Mesothelial cell of epicardium (in vitro differentiated cells): ENCODE measurements around the gene UBE2F. TPM values are rescaled to one million over a fixed set of nuclear protein-coding genes. Genes with fewer than 3 reads are reported as not detected.
A peak's percentile ranks its signal among the peaks of the same experiment; 100 is the strongest.

Experiments used
- DNase-seq, 2 experiments: peaks; one replicate each; pipeline ENCODE4 v3.0.0; 2021; ENCODE audit warnings: low spot score in 2 of 2; ENCODE audit not compliant: unreplicated experiment in 2 of 2
- H3K27ac Mint-ChIP-seq: 2 replicates; pipeline ENCODE4 v1.8.0; 2021; ENCODE audit warnings: mixed read lengths
- H3K27me3 Mint-ChIP-seq: 2 replicates; pipeline ENCODE4 v1.8.0; 2021; ENCODE audit warnings: low read depth, mixed read lengths
- H3K36me3 Mint-ChIP-seq: 2 replicates; pipeline ENCODE4 v1.8.0; 2021; ENCODE audit warnings: mixed read lengths
- H3K4me1 Mint-ChIP-seq: 2 replicates; pipeline ENCODE4 v1.8.0; 2021; ENCODE audit warnings: mixed read lengths
- H3K4me3 Mint-ChIP-seq: 2 replicates; pipeline ENCODE4 v1.8.0; 2021; ENCODE audit warnings: mild to moderate bottlenecking, moderate library complexity, mixed read lengths
- H3K9me3 Mint-ChIP-seq: 2 replicates; pipeline ENCODE4 v1.8.0; 2021; ENCODE audit warnings: mixed read lengths
- total RNA-seq: library from RNA; stranded (reverse); gene quantifications from 3 replicates; pipeline ENCODE4 v1.2.1, GENCODE V29; 2021
- TF ChIP-seq, protein P1 (sequence below): fragments of 200-600 bp; sonication (generic); IDR thresholded peaks from one replicate; pipeline ENCODE4 v1.5.0; 2021; ENCODE audit warnings: antibody characterized with exemption; ENCODE audit not compliant: unreplicated experiment

UBE2F gene
- total RNA-seq, 1 donor from 2014 or later = 33.4 TPM

DNA sequence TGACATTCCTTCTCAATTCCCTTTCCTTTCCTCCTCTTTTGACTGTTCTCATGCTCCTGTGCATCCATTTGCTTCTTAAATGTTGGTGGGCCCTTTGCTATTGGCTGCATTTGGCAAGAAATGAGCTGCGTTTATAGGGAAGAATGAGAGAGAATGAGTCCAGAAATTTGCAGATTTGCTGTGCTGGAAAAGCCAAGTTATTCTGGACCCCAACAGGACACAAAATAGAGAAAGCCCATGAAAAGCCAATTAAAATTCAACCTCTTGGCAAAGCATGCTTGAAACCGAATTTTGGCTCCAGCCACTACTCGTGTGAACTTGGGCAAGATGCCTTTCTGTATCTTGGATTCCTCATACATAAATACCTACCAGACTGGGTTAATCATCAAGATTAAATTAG is 92.7 kb downstream of the UBE2F start:
- Mint-ChIP-seq H3K9me3 (peaks cover 5% of the 10 kb centered on the region), H3K27ac (peak overlapping the region; percentile 9), H3K4me3 (peak overlapping the region; percentile 77), H3K4me1 (peaks cover 17% of the 10 kb centered on the region), H3K27me3 (peaks cover 14% of the 10 kb centered on the region), H3K36me3 (peaks cover 1% of the 10 kb centered on the region)
- TF ChIP-seq, protein P1, sequence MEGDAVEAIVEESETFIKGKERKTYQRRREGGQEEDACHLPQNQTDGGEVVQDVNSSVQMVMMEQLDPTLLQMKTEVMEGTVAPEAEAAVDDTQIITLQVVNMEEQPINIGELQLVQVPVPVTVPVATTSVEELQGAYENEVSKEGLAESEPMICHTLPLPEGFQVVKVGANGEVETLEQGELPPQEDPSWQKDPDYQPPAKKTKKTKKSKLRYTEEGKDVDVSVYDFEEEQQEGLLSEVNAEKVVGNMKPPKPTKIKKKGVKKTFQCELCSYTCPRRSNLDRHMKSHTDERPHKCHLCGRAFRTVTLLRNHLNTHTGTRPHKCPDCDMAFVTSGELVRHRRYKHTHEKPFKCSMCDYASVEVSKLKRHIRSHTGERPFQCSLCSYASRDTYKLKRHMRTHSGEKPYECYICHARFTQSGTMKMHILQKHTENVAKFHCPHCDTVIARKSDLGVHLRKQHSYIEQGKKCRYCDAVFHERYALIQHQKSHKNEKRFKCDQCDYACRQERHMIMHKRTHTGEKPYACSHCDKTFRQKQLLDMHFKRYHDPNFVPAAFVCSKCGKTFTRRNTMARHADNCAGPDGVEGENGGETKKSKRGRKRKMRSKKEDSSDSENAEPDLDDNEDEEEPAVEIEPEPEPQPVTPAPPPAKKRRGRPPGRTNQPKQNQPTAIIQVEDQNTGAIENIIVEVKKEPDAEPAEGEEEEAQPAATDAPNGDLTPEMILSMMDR = no peak
- DNase-seq = no peak

DNA sequence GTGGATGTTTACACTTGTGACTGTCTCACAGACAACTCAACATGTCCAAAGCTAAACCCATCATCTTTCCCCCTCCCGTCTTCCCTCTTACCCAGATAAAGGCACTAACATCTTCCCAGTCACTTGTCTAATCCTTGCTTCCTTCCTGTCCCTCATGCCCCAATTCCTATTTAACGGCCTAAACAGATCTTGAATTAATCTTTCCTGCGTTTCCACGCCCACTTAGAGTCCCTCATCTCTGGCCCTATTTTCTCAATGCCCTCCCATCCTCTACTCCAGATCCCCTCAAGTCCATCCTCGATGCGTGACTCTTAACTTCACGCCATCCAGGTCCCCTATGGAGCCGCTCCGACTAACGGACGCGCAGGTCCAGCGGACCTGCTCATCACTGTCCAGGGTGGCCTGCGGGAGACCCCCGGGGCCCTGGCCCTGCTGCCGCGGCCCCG is 93.3 kb downstream of the UBE2F start:
- peak overlapping the region; percentile 90 for H3K27ac Mint-ChIP-seq
- H3K4me1 Mint-ChIP-seq = peaks cover 17% of the 10 kb centered on the region
- TF ChIP-seq, protein P1 = no peak
- H3K9me3 Mint-ChIP-seq = peaks cover 5% of the 10 kb centered on the region
- peaks cover 1% of the 10 kb centered on the region for H3K36me3 Mint-ChIP-seq
- H3K4me3 Mint-ChIP-seq = peak overlapping the region; percentile 77
- no peak for DNase-seq
- peaks cover 14% of the 10 kb centered on the region for H3K27me3 Mint-ChIP-seq

DNA sequence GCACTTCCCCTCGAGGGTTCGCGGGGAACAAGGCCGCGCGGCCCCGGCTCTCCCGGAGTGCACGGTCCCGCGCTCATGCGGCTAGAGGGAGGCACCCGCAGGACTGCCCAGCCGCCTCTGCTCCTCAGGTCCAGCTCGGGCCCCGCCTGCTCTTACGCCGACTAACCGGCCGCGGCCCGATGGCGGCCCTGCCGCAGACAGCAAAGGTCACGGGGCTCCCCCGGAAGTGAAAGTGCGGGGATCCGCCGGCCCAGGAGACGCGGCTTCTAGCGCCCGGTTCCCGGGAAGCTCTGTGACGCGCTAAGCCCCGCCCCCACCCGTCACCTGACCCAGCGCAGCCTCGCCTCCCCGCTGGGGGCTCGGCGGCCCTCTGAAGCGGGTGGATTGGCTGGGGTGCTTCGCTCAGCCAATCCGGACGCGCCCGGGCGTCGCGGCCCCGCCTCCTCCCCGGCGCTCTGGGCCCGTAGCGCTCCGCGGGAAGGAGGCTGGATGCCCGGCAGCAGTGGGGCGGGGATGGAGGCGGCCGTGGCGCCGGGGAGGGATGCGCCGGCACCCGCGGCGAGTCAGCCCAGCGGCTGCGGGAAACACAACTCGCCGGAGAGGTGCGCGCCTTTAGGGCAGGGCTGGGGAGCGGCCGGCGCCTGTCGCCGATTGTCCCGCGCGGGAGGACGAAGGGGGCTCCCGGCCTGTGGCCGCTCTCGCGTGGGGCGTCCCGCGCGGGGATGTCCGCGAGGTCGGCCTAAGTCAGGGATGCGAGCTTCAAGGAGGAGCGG is 93.9 kb downstream of the UBE2F start, which contains the start of gene SCLY:
TSS of gene SCLY (plus strand) at position 460 of the 773 bp plus-strand sequence. CDS start at position 514, 54 bp downstream.
- Mint-ChIP-seq H3K36me3 (peaks cover 4% of the 10 kb centered on the region), H3K4me1 (peaks cover 17% of the 10 kb centered on the region), H3K27me3 (peaks cover 14% of the 10 kb centered on the region), H3K27ac (peak within 1 kb of the TSS; percentile 92), H3K4me3 (peak within 1 kb of the TSS; percentile 77), H3K9me3 (peaks cover 4% of the 10 kb centered on the region)
- TF ChIP-seq, protein P1 = no peak
- peak; percentile 93 to 96 for DNase-seq

DNA sequence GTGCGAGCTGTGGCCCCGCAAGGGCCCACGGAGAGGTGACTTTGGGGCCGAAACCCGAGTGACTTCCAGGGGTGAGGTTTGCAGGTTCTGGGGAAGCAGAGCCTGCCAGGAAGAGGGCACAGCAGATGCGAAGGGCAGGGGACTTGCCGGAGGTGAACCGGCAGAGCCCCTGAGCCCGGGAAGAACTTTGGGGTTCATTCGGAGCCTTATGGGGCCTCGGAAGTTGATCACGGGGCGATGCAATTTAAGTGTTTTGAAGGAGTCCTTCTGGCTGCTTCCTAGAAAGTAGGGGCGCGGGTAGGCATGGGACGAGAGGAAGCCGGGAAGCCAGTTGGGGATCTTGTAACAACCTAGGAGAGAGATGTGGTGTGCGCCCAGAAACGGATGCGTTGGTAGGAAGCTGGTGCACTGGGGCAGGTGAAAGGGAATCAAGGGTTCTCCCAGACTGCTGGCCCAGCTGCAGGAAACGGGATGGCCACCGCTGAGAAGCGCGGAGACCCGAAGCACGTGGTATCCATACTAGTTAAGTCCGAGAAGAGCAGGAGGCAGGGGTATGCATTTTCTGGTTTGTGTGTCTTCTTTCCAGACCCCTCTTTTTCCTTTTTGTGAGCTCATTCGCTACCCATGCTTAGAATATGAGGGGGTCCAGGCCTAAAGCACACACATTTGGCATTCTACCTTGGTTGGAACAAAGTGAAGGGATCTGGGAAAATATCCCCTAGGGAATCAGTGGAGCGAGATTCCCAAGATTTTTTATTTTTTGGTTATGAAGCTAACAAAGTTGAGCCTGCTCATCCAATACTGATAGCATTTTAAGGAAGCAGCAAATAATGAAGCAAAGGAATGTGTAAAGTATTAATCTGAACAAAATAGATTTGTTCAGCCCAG is 94.7 kb downstream of the UBE2F start:
- no peaks in the 10 kb centered on the region for H3K9me3 Mint-ChIP-seq
- H3K27me3 Mint-ChIP-seq = peaks cover 8% of the 10 kb centered on the region
- peaks cover 17% of the 10 kb centered on the region for H3K4me1 Mint-ChIP-seq
- peak overlapping the region; percentile 77 for H3K4me3 Mint-ChIP-seq
- peak overlapping the region; percentile 88 for H3K27ac Mint-ChIP-seq
- TF ChIP-seq, protein P1 = no peak
- H3K36me3 Mint-ChIP-seq = peaks cover 10% of the 10 kb centered on the region
- DNase-seq = no peak

DNA sequence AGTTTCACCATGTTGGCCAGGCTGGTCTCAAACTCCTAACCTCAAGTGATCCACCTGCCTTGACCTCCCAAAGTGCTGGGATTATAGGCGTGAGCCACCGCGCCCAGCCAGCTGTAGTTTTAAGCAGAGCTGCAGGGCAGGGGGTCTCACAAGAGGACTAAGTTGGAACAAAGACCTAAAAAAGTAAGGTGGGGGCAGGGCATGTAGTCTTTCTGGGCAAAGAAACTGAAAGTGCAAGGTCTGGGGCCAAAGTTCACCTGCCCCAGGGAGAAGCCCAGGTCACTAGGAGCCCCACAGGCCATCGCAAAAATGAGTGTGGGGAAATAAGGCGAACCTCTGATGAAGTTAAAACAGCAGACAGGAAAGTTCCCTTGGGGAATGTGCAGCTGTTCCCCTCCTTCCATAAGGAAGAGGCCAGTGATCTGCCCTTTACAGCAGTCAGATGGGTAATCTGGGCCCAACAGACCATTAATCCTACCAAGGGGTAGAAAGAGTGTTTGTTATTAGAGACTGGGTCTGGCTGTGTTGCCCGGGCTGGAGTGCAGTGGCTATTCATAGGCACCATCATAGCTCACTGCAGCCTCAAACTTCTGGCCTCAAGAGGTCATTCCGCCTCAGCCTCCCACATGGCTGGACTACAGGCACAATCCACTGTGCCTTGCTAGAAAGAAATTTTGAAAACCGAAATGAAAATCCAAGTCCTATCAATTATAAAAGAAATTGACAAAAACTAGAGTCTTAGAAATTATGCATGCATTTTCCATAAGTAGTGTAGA is 96.8 kb downstream of the UBE2F start:
- Mint-ChIP-seq H3K4me3 (no peak overlapping the region), H3K27ac (no peak overlapping the region), H3K36me3 (peaks cover 18% of the 10 kb centered on the region), H3K9me3 (no peaks in the 10 kb centered on the region), H3K4me1 (peaks cover 17% of the 10 kb centered on the region), H3K27me3 (no peaks in the 10 kb centered on the region)
- TF ChIP-seq, protein P1 = no peak
- no peak for DNase-seq
